SIG-M5 treated with dmso at 0.1 percent for 504 hours (cell line): ENCODE measurements around the gene CRISPLD2.
A peak's percentile ranks its signal among the peaks of the same experiment; 100 is the strongest.

ENCODE experiments used
- DNase-seq: peaks from one replicate; lab custom pipeline; 2025; ENCODE audit not compliant: unreplicated experiment; lab: John Stamatoyannopoulos, UW

The CRISPLD2 gene

GRCh38 chr16:84819644-84820304 is at the start of gene CRISPLD2:
TSS of gene CRISPLD2 (plus strand) at chr16:84819985. CDS start at chr16:84838496, 18,511 bp downstream.
- DNase-seq = peak; percentile 62

DNA sequence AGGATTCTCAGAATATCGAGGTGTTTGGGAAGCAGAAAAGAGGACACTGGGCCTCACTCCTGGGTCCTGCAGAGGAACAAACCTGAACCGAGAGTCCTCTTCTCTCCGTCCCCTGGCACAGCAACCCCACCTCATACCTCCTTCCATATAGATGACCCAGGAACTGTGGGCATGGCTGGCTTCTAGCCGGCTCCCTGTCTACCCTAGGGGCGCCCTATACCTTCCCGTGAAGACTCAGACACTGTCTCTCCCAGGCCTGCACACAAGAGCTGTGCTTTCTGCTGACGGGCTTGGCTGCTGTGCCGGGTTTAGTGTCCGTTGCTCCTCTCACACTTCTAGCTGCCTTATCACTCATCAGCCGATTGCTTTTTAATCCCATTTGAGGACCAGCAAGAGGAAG is 46.5 kb upstream of the CRISPLD2 start:
- no peak for DNase-seq

DNA sequence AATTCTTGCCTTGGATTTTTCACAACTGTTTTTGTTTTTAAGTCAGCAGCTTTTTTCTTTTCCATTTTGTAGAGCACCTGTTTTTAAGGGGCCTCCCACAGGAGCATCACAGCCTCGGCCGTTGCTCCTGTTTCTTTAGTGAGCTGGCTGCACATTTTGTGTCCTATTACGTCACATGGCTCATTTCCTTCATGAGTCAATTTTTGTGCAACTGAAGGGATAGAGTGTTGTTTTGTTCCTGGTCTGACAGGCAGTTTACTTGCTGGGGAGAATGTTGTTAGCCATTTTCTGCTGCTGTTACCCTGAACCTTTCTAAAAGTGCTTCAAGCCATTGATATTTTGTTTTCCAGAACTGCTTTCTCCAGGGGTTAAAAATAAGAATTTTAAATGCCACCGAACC is 45.0 kb upstream of the CRISPLD2 start:
- peak; percentile 65 for DNase-seq

- no peak for DNase-seq
Observed at GRCh38 chr16:84775262-84775810, 44.4 kb upstream of the CRISPLD2 start.

DNA sequence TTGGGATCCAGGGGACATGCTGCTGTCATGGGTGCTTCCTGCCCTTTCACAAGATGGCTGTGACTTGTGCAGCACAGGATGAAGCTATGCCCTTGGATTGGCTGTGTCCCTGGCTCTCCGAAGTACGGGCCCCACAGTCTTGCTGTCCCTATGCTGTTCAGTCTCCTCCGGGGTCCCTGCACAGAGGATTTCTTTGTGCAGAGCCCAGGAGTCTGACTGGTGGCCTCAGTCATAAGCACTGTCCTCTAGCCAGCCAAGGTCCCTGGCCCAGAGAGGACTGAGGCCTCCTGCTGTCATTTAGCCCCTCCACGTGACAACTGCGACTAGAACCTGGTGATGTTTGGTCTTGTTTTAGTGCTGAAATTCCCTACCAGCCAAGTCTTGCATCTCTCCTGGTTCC is 42.4 kb upstream of the CRISPLD2 start:
- DNase-seq = no peak

DNA sequence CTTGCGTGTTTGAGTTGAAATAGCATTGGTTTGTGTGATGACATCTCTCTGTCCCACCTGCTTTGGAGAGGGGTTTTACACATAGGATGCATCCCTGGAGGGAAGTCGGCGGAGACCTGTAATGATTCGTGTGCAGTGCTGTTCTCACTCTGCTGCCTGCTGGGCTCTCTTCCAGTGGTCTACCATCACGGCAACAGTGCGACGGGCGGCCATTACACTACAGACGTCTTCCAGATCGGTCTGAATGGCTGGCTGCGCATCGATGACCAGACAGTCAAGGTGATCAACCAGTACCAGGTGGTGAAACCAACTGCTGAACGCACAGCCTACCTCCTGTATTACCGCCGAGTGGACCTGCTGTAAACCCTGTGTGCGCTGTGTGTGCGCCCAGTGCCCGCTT is 41.1 kb upstream of the CRISPLD2 start:
- DNase-seq = no peak

- no peak for DNase-seq
Observed at GRCh38 chr16:84780063-84780462, 39.7 kb upstream of the CRISPLD2 start.

DNA sequence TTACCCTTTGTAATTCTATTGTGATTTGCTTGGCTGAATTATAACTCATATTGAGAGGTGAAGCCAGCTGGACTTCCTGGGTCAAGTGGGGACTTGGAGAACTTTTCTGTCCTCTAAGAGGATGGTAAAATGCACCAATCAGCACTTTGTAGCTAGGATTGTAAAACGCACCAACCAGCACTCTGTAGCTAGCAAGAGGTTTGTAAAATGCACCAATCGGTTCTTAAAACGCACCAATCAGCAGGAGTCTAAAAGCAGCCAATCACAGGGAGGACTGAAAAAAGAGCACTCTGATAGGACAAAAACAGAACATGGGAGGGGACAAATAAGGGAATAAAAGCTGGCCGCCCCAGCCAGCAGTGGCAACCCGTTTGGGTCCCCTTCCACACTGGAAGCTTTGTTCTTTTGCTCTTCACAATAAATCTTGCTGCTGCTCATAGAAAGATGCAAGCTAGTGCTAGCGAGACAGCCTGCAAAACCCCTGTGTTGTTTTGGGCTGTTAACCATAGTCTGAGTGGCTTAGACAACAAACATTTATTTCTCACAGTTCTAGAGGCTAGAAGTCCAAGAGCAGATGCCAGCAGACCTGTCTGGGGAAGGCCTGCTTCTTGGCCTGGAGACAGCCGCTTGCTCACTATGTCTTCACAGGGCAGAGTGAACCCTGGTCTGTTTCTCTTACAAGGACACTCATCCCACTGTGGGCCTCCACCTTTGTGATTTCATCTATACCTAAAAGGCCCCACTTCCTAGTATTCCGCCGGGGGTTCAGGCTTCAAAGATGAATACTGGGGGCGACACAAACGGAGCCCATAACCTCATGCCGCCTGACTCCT is 39.0 kb upstream of the CRISPLD2 start:
- no peak for DNase-seq

- DNase-seq = no peak
Observed at GRCh38 chr16:84782846-84783245, 36.9 kb upstream of the CRISPLD2 start.

DNA sequence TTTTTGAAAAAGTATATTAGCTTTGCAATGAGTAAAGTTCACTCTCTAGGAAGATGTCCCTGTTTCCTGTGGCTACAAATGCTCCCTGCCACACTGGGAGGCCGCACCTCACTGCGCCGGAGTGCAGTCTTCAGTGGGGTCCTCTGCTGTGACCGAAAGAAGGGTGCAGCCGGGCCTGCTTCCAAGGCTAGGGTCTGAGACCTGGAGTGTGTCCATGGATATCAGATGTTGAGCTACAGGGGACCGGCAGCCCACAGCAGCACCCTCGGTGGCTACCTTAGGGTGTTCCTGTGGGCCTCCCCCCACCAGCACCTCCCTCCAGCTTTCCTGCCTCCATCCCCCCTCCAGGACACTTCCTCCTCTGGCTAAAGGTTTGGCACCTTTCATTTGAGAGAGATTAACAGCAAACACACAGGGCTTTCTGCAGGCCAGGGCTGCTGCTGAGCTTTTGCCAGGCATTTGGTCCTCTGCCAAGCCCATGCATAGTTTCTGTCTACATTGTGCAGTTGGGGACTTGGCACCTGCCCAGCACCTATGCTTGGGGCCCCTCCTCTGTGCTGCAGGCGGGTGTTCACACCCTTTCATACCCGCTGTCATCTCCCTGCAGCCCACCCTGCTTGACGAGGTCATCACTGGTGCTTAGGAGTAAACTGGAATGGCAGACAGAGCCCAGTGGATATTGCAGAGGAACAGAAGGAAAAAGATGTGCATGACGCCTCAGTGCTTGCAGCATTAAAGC is 33.8 kb upstream of the CRISPLD2 start:
- DNase-seq = no peak

GRCh38 chr16:84786605-84787262 is 33.1 kb upstream of the CRISPLD2 start:
- DNase-seq = no peak

DNA sequence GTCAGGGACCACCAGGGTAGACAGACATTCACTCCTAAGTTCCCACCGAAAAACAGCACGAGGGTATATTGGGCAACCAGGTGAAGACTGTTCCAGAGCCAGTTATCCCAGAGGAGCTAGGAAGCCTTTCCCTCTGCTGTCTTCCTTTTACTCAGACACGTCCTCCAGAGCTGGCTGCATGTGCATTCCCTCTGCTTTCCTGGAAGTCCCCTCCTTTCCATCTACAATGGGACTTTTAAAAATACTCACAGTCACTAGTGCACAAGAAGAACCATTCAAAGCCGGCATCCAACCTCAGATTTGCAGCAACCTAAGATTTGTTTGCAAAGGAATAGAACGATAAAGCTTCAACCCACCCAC is 32.5 kb upstream of the CRISPLD2 start:
- no peak for DNase-seq

DNA sequence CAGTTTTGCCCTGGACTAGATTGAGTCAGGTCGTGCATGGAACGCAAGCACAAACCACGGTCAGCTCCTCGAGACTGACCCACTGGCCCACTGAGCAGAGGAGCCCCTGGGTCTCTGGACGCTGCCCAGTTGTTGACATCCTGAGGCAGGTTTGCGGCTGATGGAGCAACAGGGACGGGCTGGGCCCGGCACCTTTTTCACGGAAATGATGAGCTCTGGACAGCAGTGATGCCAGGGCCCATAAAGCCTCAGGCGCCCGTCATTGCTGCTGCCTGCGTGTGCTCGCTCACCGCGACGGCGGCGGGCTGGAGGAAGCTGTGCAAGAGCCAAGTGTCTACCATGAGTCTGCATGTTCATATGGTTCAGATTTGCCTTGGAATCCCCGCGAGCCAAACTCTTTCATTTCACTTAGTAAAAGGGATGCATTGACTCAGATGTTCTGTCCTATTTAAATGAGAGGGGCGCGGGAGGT is 30.8 kb upstream of the CRISPLD2 start:
- DNase-seq = no peak

GRCh38 chr16:84789431-84789830 is 30.4 kb upstream of the CRISPLD2 start:
- DNase-seq = no peak

GRCh38 chr16:84790301-84790700 is 29.5 kb upstream of the CRISPLD2 start:
- DNase-seq = no peak

DNA sequence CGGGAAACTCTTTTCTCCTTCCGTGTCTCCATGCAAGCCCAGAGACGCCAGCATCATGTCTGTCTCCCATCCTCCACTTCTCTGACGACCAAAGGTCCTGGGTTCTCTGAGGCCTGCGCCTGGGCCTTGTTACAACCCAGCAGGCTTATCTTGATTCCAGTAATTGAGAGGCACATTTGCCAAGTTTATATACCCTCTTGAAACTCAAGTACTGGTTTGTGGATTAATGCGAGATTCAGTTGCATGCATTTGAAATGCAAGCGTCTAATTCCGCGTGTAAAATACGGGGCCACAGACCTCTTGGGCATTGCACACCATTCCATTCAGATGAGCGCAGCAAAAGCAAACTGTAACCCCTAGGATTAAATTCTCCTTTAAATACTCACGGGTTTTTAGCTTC is 28.7 kb upstream of the CRISPLD2 start:
- DNase-seq = no peak

GRCh38 chr16:84791501-84791900 is 28.3 kb upstream of the CRISPLD2 start:
- DNase-seq = no peak

GRCh38 chr16:84794186-84794585 is 25.6 kb upstream of the CRISPLD2 start:
- no peak for DNase-seq

DNA sequence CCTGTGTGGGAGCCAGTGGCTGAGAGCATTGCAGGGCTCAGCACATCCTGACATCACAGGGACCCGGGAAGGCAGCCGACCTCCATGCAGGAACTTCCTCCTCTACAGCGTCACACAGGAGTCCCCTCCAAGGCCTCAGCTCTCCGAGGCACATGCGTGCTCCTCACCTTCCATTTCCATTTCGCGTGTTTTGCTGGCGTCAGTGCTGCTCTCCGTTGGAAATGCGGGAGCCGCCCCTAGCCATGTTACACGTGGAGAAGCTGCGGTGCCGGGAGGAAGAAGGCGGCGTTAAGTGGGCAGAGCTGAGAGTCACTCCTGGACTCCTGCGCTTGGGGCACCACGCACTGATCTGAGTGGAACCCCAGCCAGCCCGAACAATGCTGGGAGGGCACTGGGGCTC is 25.2 kb upstream of the CRISPLD2 start:
- no peak for DNase-seq

DNA sequence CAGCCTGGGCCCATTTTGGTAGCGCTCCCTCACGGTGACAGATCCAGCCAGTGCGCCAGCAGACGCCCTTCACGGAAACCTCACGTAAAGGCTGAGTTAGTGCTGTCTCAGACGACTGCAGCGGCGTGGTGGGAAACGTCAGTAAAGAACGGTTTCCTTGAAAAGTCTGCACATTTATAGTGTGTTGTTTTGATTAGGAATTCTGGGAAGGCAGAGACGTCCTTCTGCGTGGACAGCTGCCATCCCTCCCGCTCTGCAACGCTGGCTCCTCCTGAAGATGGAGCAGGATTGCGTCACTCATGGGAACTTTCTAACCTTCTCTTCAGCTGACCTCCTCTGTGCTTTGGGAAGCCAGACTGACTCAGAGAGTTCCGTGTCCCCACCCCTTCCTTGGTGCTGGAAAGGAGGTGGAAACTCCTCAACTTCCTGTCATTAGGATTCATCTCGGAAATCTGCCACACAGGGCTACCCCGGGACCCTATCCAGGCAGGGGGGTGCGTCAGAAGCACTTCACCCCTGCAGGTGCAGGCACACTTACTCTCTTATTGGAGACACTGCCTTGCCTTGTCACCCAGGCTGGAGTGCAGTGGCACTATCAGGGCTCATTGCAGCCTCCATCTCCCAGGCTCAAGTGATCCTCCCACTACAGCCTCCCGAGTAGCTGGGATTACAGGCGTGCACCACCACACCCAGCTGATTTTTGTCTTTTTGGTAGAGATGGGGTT is 24.3 kb upstream of the CRISPLD2 start:
- no peak for DNase-seq
